ENCODE measurements around the gene NLRP12.
"Not testable (repeated sequence)": the region's sequence is repeated elsewhere in the genome, so short reads cannot be mapped to it uniquely, and the experiment has no call there.

The NLRP12 gene

DNA sequence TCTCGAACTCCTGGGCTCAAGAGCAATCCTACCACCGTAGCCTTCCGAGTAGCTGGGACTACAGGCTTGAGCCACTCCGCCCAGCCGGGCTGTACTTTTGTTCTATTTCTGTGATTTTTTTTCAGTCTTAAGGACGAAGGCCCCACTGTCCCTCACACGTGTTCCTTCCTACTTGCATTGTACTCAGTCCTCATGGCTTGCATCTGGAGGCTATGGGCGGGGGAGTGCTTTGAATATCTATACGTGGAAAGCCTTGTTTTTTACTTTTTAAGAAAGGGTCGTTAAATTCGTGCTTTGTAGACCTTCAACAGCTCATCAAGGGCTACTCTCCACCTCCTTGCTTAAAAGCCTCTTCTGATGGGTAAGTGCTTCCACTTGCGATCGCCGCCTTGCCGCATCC, 36.8 kb downstream of the NLRP12 start:
- H3K36me3 ChIP-seq (replicated peaks; ENCODE audit: low read depth, low read length), result no peaks in the 10 kb centered on the region
- H3K9ac ChIP-seq (ENCODE audit: low read length), result no peak overlapping the region
- H2AFZ ChIP-seq (ENCODE audit: low read depth, low read length), result no peak overlapping the region
- H3K4me2 ChIP-seq (ENCODE audit: low read length), result no peak overlapping the region
- no peaks in the 10 kb centered on the region for H3K27me3 ChIP-seq (ENCODE audit: low read depth, low read length)
- no peak overlapping the region for H3K27ac ChIP-seq (ENCODE audit: low read length)
- no peaks in the 10 kb centered on the region for H3K79me2 ChIP-seq (ENCODE audit: low read length)
- TF ChIP-seq EZH2phosphoT487 (IDR thresholded peaks at IDR 0.05; ENCODE audit: low read depth), result no peak
- TF ChIP-seq, protein P1, sequence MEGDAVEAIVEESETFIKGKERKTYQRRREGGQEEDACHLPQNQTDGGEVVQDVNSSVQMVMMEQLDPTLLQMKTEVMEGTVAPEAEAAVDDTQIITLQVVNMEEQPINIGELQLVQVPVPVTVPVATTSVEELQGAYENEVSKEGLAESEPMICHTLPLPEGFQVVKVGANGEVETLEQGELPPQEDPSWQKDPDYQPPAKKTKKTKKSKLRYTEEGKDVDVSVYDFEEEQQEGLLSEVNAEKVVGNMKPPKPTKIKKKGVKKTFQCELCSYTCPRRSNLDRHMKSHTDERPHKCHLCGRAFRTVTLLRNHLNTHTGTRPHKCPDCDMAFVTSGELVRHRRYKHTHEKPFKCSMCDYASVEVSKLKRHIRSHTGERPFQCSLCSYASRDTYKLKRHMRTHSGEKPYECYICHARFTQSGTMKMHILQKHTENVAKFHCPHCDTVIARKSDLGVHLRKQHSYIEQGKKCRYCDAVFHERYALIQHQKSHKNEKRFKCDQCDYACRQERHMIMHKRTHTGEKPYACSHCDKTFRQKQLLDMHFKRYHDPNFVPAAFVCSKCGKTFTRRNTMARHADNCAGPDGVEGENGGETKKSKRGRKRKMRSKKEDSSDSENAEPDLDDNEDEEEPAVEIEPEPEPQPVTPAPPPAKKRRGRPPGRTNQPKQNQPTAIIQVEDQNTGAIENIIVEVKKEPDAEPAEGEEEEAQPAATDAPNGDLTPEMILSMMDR (IDR thresholded peaks at IDR 0.05; ENCODE audit: low read depth, low read length), result no peak
- H3K4me1 ChIP-seq (ENCODE audit: low read length), result no peaks in the 10 kb centered on the region
- no peak overlapping the region for H3K4me3 ChIP-seq (ENCODE audit: low read length)
- no peaks in the 10 kb centered on the region for H4K20me1 ChIP-seq (ENCODE audit: insufficient read depth, low read length)
- no peaks in the 10 kb centered on the region for H3K9me3 ChIP-seq (ENCODE audit: insufficient read depth, low read length)

DNA sequence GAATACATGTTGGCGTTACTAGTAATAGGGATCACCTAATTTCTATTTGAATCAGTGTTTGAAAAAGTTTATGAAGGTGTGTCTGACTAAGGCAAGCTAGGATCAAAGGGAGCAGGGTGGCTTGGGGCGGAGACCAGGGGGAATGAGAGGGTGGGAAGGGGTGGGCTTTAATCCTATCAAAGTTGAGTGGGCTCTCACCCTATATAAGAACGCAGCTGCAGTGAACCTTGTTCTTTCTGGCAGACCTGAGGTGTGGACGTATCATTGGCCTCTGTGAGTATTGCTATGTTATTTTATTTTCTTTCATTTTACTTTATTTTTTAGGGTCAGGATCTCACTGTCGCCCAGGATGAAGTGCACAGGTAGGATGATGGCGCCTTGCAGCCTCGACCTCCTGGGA, 37.4 kb downstream of the NLRP12 start:
- Histone ChIP-seq H3K4me2 (ENCODE audit: low read length) (no peak overlapping the region), H4K20me1 (ENCODE audit: insufficient read depth, low read length) (no peaks in the 10 kb centered on the region), H3K4me3 (ENCODE audit: low read length) (no peak overlapping the region), H2AFZ (ENCODE audit: low read depth, low read length) (no peak overlapping the region), H3K9me3 (ENCODE audit: insufficient read depth, low read length) (no peaks in the 10 kb centered on the region), H3K79me2 (ENCODE audit: low read length) (no peaks in the 10 kb centered on the region), H3K27ac (ENCODE audit: low read length) (no peak overlapping the region), H3K9ac (ENCODE audit: low read length) (no peak overlapping the region), H3K27me3 (ENCODE audit: low read depth, low read length) (no peaks in the 10 kb centered on the region), H3K4me1 (ENCODE audit: low read length) (no peaks in the 10 kb centered on the region), H3K36me3 (replicated peaks; ENCODE audit: low read depth, low read length) (no peaks in the 10 kb centered on the region)
- TF ChIP-seq EZH2phosphoT487 (IDR thresholded peaks at IDR 0.05; ENCODE audit: low read depth), result no peak
- TF ChIP-seq, protein P1 (IDR thresholded peaks at IDR 0.05; ENCODE audit: low read depth, low read length), result no peak

DNA sequence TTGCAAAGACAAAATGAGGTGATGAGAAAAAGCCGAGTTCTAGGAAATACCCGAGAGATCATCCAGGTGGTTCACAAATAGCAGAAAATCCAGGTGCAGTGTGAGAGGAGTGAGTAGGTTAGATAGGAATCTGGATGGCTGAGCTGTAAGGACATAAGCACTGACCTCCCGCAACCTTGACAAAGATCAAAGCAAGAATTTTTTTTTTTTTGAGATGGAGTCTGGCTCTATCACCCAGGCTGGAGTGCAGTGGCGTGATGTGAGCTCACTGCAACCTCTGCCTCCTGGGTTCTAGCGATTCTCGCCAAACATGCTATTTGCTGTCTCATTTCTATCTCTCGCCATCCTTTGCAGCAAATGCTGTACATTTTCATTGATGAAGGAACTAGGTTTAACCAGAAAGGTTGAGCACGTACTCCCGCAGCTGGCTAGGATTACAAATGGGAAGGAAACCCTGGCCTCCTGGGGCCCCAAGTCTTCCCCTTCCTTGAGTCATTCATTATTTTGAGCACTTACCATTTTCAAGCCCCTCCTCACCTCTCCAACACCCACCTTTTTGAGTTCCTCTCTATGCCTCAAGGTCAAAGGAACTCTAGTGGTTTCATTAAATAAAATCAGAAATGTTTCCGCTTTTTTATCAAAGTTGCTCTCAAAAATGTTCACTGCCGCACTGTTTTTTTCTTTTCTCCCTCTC, 38.8 kb downstream of the NLRP12 start:
- H3K27ac ChIP-seq (ENCODE audit: low read length), result no peak overlapping the region
- H3K36me3 ChIP-seq (replicated peaks; ENCODE audit: low read depth, low read length), result no peaks in the 10 kb centered on the region
- no peaks in the 10 kb centered on the region for H3K9me3 ChIP-seq (ENCODE audit: insufficient read depth, low read length)
- H3K4me1 ChIP-seq (ENCODE audit: low read length), result no peaks in the 10 kb centered on the region
- H2AFZ ChIP-seq (ENCODE audit: low read depth, low read length), result no peak overlapping the region
- no peaks in the 10 kb centered on the region for H3K27me3 ChIP-seq (ENCODE audit: low read depth, low read length)
- no peak overlapping the region for H3K4me2 ChIP-seq (ENCODE audit: low read length)
- no peaks in the 10 kb centered on the region for H3K79me2 ChIP-seq (ENCODE audit: low read length)
- H4K20me1 ChIP-seq (ENCODE audit: insufficient read depth, low read length), result no peaks in the 10 kb centered on the region
- no peak overlapping the region for H3K4me3 ChIP-seq (ENCODE audit: low read length)
- TF ChIP-seq, protein P1 (IDR thresholded peaks at IDR 0.05; ENCODE audit: low read depth, low read length), result no peak
- TF ChIP-seq EZH2phosphoT487 (IDR thresholded peaks at IDR 0.05; ENCODE audit: low read depth), result no peak
- no peak overlapping the region for H3K9ac ChIP-seq (ENCODE audit: low read length)

DNA sequence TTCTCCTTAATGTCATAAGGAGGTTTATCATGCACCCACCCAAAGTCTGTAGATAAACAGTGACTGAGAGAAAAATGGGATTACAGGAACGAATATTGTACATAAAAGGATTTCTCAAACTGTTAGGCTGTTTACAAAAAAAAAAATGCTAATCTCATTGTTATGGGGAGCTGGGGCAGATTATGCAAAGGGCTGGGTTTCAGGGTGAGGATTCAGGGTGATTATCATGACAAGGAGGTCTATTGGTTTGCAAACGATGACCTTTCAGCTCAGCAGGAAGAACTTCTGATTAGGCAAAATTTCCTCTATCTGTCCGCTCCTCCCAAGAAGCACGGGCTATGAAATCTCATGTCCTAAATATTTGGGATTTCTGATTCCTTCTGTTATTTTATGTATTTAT, 41.4 kb downstream of the NLRP12 start:
- Histone ChIP-seq H3K4me1 (ENCODE audit: low read length) (no peaks in the 10 kb centered on the region), H3K9me3 (ENCODE audit: insufficient read depth, low read length) (no peaks in the 10 kb centered on the region), H3K79me2 (ENCODE audit: low read length) (no peaks in the 10 kb centered on the region), H3K4me2 (ENCODE audit: low read length) (no peak overlapping the region), H3K9ac (ENCODE audit: low read length) (no peak overlapping the region), H3K36me3 (replicated peaks; ENCODE audit: low read depth, low read length) (no peaks in the 10 kb centered on the region), H3K27me3 (ENCODE audit: low read depth, low read length) (no peaks in the 10 kb centered on the region), H3K4me3 (ENCODE audit: low read length) (no peak overlapping the region), H4K20me1 (ENCODE audit: insufficient read depth, low read length) (no peaks in the 10 kb centered on the region), H3K27ac (ENCODE audit: low read length) (no peak overlapping the region), H2AFZ (ENCODE audit: low read depth, low read length) (no peak overlapping the region)
- TF ChIP-seq EZH2phosphoT487 (IDR thresholded peaks at IDR 0.05; ENCODE audit: low read depth), result no peak
- TF ChIP-seq, protein P1 (IDR thresholded peaks at IDR 0.05; ENCODE audit: low read depth, low read length), result no peak

DNA sequence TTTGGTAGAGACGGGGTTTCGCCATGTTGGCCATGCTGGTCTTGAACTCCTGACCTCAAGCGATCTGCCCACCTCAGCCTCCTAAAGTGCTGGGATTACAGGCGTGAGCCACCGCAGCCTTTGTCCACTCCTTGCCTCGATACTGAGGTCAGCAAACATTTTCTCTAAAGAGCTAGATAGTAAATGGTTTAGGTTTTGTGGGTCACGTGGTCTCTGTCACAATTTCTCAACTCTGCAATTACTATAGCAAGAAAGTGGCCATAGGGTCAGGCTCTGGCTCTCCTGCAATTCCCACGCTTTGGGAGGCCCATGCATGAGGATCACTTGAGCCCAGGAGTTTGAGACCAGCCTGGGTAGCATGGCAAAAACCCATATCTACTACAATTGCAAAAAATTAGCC, 42.8 kb downstream of the NLRP12 start:
- H3K36me3 ChIP-seq (replicated peaks; ENCODE audit: low read depth, low read length); H3K9ac ChIP-seq (ENCODE audit: low read length); H3K4me1 ChIP-seq (ENCODE audit: low read length); H3K4me3 ChIP-seq (ENCODE audit: low read length); H3K27ac ChIP-seq (ENCODE audit: low read length); H3K79me2 ChIP-seq (ENCODE audit: low read length); H4K20me1 ChIP-seq (ENCODE audit: insufficient read depth, low read length); H3K9me3 ChIP-seq (ENCODE audit: insufficient read depth, low read length); H2AFZ ChIP-seq (ENCODE audit: low read depth, low read length); H3K4me2 ChIP-seq (ENCODE audit: low read length); H3K27me3 ChIP-seq (ENCODE audit: low read depth, low read length): not testable (repeated sequence)
